Right ventricle myocardium inferior (tissue), 1 donor: ENCODE data around the gene METTL18. TPM values are rescaled to one million over a fixed set of nuclear protein-coding genes. Genes with fewer than 3 reads are reported as not detected.

ENCODE experiments used
- ATAC-seq: fragments of 200-7000 bp; cut with Tn5 transposase; one replicate; pipeline ENCODE4 v1.9.1; 2020; ENCODE audit warnings: mild to moderate bottlenecking, moderate library complexity
- DNase-seq: peaks from one replicate; pipeline ENCODE4 v3.0.0; 2021; ENCODE audit errors: missing footprints
- intact Hi-C: fragments of 100-400 bp; cut with DNase I; formaldehyde crosslinking; loops from one replicate; pipeline ENCODE4 v1.11.0; 2022
- total RNA-seq: library from RNA; stranded (reverse); fragmentation: NEBNext Ultra II Directional; extraction: Animal tissue kit (Norgen Biotek cat#: 25700); gene quantifications from one replicate; pipeline ENCODE4 v1.2.1, GENCODE V29; 2021
- donor health status: DM: no; HTN: yes; CAD: no; lungs with severe emphysema.

METTL18 gene
- total RNA-seq, 1 donor from 2014 or later = 6.5 TPM

DNA sequence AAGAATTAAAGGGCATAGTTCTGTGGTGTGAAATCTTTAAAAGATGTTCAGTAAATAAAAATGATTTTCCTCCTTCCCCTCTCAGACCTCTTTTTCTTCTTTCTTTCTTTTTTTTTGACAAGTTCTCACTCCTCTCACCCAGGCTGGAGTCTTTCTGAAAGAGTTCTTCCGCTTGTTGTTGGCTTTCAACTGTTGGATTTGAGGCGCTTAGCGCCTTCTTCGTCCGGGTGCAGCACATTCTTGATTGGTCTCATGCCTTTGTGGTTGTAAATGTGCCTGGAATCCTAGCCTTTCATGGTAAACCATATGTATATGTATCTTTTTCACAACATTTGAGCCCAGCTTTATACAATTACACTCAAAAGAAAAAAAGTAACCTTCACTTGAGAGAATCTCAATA lies 980 bp upstream of the METTL18 start:
- DNase-seq (no peak), ATAC-seq (no peak)
- intact Hi-C loops = loop anchor here (2.0 kb wide), 1 partner anchor 195 kb away; no protein-coding TSS in a partner anchor

GRCh38 chr1:169793730-169794129 lies 977 bp downstream of the METTL18 start:
- ATAC-seq = no peak
- no peak for DNase-seq
- intact Hi-C loops = loop anchor here (2.0 kb wide), 1 partner anchor 193 kb away; no protein-coding TSS in a partner anchor

DNA sequence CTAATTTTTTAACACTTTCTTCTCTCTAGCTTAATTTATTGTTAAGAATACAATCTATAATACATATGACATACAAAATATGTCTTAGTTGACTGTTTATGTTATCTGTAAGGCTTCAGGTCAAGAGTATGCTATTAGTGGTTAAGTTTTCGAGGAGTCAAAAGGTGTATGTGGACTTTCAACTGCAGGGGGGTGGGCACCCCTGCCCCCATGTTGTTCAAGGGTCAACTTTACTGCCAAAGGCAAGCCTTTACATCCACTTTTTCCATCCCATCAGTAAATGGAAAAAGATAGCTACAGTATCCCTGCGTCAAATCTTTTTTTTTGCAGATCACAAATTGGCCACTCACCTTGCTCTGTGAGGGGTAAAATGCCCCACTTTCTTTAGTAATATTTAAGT lies 6.3 kb downstream of the METTL18 start:
- DNase-seq (no peak), ATAC-seq (no peak)

DNA sequence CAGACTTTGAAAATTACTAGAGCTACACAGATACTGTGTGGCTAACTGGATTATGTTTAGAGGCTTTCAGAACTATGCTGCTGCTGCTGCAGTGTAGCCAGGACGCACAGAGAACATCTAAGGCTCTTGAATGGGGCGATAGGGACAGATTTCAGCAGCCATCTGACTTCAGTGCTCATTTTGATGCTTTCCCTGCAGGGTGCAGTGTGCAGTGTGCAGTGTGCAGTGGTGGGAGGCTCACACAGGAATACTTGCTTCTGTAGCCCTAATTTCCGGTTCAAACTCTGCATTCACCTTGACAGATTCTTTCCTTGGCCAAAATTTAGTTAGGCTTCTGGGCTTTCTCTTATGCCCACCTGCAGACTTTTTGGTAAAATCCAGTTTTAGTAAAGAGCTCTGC lies 7.7 kb downstream of the METTL18 start:
- intact Hi-C loops = no loop called here
- no peak for DNase-seq
- ATAC-seq = no peak

More for the DNA sequence above, 6.3 kb downstream of the METTL18 start:
- intact Hi-C loops = no loop called here

DNA sequence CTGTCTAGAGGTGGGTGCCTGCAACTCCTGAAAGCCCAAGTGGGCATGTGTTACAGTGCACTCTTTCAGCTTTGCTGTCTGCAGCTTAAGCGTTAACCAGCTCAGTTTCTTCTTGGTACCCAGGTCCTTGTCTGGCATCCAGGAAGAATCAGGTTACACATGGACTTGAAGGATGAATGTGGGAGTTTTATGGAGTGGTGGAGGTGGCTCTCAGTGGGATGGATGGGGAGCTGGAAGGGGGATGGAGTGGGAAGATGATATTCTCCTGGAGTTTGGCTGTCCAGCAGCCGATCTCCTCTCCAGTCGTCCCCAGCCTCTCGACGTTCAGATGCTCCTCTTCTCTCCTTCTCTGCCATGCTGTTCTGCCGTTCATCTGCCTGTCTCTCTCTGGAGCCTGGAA lies 9.4 kb downstream of the METTL18 start:
- intact Hi-C loops = no loop called here
- DNase-seq (no peak), ATAC-seq (no peak)

- ATAC-seq (no peak), DNase-seq (no peak)
- intact Hi-C loops = no loop called here
These were observed 10.6 kb downstream of the METTL18 start for GRCh38 chr1:169784102-169784501.

GRCh38 chr1:169782596-169782995 lies 12.1 kb downstream of the METTL18 start:
- DNase-seq = no peak
- ATAC-seq = no peak
- intact Hi-C loops = no loop called here

- intact Hi-C loops = no loop called here
- no peak for DNase-seq
These were observed 14.7 kb downstream of the METTL18 start for GRCh38 chr1:169779970-169780369.

DNA sequence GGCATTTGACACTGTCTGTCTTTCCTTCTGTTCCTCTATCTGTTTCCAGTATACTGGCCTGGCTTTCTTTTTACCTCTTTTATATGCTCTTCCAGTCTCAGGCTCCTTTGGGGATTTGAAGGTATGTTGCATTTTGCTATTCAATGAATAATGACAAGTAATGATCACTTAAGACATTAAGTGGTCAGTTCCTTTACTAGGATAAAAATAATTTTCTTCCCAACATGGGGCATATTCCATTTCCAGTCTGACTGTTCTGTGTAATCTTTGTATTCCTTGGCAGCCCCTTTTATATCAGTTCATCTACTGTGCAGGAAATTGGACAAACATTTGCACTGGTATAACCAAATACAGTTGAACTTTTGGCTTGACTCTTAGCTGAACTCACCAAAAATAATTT lies 15.6 kb downstream of the METTL18 start:
- DNase-seq = no peak
- intact Hi-C loops = no loop called here
- no peak for ATAC-seq

More at GRCh38 chr1:169779970-169780369, 14.7 kb downstream of the METTL18 start:
- ATAC-seq = no peak

GRCh38 chr1:169776440-169776839 lies 18.3 kb downstream of the METTL18 start:
- no peak for DNase-seq
- intact Hi-C loops = no loop called here
- ATAC-seq = no peak

DNA sequence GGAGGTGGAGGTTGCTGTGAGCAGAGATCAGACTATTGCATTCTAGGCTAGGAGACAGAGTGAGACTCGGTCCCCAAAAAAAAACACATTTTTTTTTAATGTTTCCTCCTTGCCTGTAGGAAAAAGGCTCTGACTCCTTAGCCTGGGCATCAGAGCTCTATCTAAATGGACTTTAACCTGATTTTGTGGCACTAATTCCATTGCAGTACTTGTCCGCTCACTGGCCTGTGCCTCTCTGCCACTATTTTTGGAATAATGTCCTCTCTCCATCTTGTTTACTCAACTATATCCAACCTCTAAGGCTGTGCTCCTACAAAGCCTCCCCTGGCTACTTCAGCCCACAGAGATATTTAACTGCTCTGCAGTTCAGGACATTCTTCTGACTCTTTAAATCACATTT lies 26.5 kb downstream of the METTL18 start:
- DNase-seq = no peak
- no peak for ATAC-seq
- intact Hi-C loops = no loop called here

- no peak for ATAC-seq
- DNase-seq = no peak
- intact Hi-C loops = no loop called here
These were observed 29.0 kb downstream of the METTL18 start for GRCh38 chr1:169765580-169766331.

GRCh38 chr1:169764919-169765318 lies 29.8 kb downstream of the METTL18 start:
- ATAC-seq = no peak
- DNase-seq = no peak
- intact Hi-C loops = no loop called here

DNA sequence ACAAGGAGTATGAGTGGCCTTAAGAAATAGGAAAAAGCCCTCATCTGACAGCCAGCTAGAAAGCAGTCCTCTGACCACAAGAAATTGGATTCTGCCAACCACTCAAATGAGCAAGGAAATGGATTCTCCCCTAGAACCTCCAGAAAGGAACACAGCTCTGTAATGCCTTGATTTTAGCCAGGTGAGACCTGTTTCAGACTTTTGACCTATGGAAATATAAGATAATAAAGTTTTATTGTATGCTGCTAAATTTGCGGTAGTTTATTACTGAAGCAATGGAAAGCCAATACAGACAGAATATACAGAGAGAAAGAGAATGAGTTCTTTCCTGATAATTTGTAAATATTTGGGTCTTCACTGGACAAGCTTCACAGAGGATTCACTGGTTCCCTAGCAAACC lies 32.0 kb downstream of the METTL18 start:
- intact Hi-C loops = no loop called here
- DNase-seq (no peak), ATAC-seq (no peak)

- no peak for ATAC-seq
- no peak for DNase-seq
- intact Hi-C loops = no loop called here
These were observed 35.7 kb downstream of the METTL18 start for GRCh38 chr1:169759038-169759437.

- no peak for ATAC-seq
- no peak for DNase-seq
- intact Hi-C loops = no loop called here
These were observed 41.2 kb downstream of the METTL18 start for GRCh38 chr1:169753549-169753948.

DNA sequence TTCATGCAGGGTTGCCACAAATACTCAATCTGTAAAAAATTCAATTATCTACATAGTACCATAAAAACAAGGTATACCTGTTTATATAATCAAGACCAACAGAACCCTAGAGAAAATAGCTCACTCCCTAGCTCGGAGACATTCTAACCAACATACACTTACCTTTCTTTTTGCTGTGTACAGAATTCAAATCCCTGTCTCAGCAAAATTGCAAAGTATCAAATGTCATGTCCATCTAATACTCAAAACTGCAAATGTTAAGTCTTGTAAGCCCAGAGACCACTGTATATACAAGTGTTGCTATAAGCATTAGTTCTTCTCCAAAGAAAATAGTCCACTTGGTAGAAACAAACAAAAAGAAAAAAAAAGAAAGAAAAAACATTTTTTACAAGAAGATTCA lies 44.7 kb downstream of the METTL18 start:
- no peak for ATAC-seq
- DNase-seq = no peak
- intact Hi-C loops = no loop called here

DNA sequence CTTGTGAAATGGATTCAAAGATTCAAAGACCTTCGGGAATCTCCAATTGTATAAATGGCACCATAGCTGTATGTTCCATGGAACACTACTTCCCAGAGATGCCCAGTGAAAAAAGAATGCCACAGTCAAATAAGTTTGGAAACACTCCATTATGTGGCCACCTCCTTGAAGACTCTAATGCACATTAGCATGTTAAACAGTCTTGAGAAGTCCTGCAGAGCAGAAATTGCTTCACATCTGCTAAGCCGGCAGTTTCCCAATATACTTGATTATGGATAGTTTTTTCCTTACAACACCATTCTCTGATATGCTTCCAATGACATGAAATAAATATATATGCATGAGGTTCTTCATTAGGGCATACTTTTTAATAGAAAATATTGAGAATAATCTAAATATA lies 48.2 kb downstream of the METTL18 start:
- ATAC-seq = no peak
- intact Hi-C loops = no loop called here
- DNase-seq = no peak

DNA sequence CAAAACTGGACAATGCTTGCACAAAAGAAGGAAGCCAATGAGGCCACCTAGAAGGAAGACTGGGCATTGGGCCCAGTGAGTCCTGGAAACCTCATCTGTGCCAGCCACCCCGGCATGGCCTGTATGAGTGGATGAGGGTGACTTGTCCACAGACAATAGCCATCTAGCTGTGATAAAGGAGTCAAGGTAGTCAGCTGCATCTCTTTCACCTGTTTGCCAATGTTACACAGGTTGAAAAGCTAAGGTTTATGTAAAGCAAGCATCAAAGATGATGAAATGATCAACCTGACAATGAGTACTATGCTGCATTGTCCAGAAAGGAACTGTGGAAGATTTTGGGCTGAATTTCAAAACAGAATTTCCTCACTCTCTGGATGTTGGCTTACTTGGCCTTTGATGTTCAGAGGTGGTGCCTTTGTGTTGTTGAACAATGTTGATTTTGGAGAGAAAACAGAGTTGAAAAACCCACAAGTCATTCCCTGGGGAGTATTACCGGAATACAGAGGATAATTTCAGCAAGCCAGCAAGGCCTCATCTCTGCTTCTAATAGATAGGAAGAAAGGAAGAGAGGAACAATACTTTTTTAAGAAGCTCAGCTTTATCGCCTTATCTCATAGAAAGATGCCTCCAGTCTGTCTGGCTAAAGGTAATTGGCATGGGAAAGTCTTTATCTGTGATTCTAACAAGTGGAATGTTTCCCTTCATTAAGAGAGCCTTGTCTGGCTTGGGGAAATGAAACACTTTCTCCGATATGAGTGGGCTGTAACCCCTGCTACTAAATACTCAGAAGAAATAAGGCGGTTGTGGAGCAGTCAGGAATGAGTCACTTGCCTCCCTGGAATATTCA lies 49.5 kb downstream of the METTL18 start:
- DNase-seq = no peak
- ATAC-seq = no peak
- intact Hi-C loops = no loop called here
